Putamen (tissue), 1 donor: ENCODE data around the gene MYO15A.

Experiments used
- DNase-seq: peaks from one replicate; pipeline ENCODE4 v3.0.0-alpha.2; 2016; ENCODE audit warnings: low spot score

MYO15A gene

GRCh38 chr17:18108401-18109312, at the start of gene MYO15A:
Gene MYO15A, plus strand, starts transcription at chr17:18108756. Its CDS starts 10,045 bp downstream, at chr17:18118801.
- DNase-seq, result no peak

- DNase-seq, result no peak
Observed at GRCh38 chr17:18059283-18059682, 49.3 kb upstream of the MYO15A start.

- DNase-seq, result no peak
Observed at GRCh38 chr17:18064053-18064452, 44.5 kb upstream of the MYO15A start.

- no peak for DNase-seq
Observed at GRCh38 chr17:18065546-18065945, 43.0 kb upstream of the MYO15A start.

GRCh38 chr17:18066866-18067265, 41.7 kb upstream of the MYO15A start:
- DNase-seq, result no peak

- DNase-seq, result no peak
Observed at GRCh38 chr17:18069101-18069500, 39.5 kb upstream of the MYO15A start.

GRCh38 chr17:18070861-18071340, 37.7 kb upstream of the MYO15A start:
- DNase-seq, result no peak

- no peak for DNase-seq
Observed at GRCh38 chr17:18071751-18072150, 36.8 kb upstream of the MYO15A start.

GRCh38 chr17:18074566-18075272, 33.8 kb upstream of the MYO15A start:
- peak; percentile 47 for DNase-seq

- no peak for DNase-seq
Observed at GRCh38 chr17:18076936-18077335, 31.6 kb upstream of the MYO15A start.

GRCh38 chr17:18079543-18079942, 29.0 kb upstream of the MYO15A start:
- no peak for DNase-seq

GRCh38 chr17:18084256-18084655, 24.3 kb upstream of the MYO15A start:
- no peak for DNase-seq

GRCh38 chr17:18087610-18088491, 20.7 kb upstream of the MYO15A start, which contains the start of gene DRG2:
Gene DRG2, plus strand, starts transcription at chr17:18087948. Its CDS starts 76 bp downstream, at chr17:18088024.
- peak; percentile 87 for DNase-seq

- no peak for DNase-seq
Observed at GRCh38 chr17:18089613-18090012, 18.9 kb upstream of the MYO15A start.

- DNase-seq, result no peak
Observed at GRCh38 chr17:18093616-18094408, 14.7 kb upstream of the MYO15A start.

GRCh38 chr17:18094409-18094807, 14.1 kb upstream of the MYO15A start:
- DNase-seq, result no peak

- DNase-seq, result no peak
Observed at GRCh38 chr17:18099516-18099915, 9.0 kb upstream of the MYO15A start.

GRCh38 chr17:18100616-18101015, 7.9 kb upstream of the MYO15A start:
- no peak for DNase-seq

GRCh38 chr17:18101828-18102227, 6.7 kb upstream of the MYO15A start:
- no peak for DNase-seq

GRCh38 chr17:18102640-18103039, 5.9 kb upstream of the MYO15A start:
- DNase-seq, result no peak

GRCh38 chr17:18105027-18105426, 3.5 kb upstream of the MYO15A start:
- no peak for DNase-seq
